ENCODE measurements around the gene CELF3.

GRCh38 chr1:151693057-151693651 is 23.4 kb downstream of the CELF3 start:
- peak; percentile 77 to 81 for TF ChIP-seq CTCF (conservative IDR thresholded peaks at IDR 0.05; ENCODE audit: low read depth in 2 of 2)
- TF ChIP-seq STAT1 (IDR thresholded peaks at IDR 0.05; ENCODE audit: unreplicated experiment): no peak
- no peak for TF ChIP-seq ZNF331 (CRISPR knock-in tag; IDR thresholded peaks at IDR 0.05; ENCODE audit: low read depth)
- no peak for TF ChIP-seq JUNB (IDR thresholded peaks at IDR 0.05; ENCODE audit: unreplicated experiment)
- TF ChIP-seq POLR2AphosphoS5 (IDR thresholded peaks at IDR 0.05; ENCODE audit: low read depth): no peak
- no peak for TF ChIP-seq ETS1 (IDR thresholded peaks at IDR 0.05)
- TF ChIP-seq REST (IDR thresholded peaks at IDR 0.05; ENCODE audit: unreplicated experiment): no peak
- no peak for TF ChIP-seq EZH2phosphoT487 (IDR thresholded peaks at IDR 0.05; ENCODE audit: unreplicated experiment)
